Measurements from ENCODE around the gene OR9A2. TPM values are rescaled to one million over a fixed set of nuclear protein-coding genes. Genes with fewer than 3 reads are reported as not detected.
"Not testable (repeated sequence)": the region's sequence is repeated elsewhere in the genome, so short reads cannot be mapped to it uniquely, and the experiment has no call there.

The OR9A2 gene
- polyA plus RNA-seq, 1 experiment, result not detected

DNA sequence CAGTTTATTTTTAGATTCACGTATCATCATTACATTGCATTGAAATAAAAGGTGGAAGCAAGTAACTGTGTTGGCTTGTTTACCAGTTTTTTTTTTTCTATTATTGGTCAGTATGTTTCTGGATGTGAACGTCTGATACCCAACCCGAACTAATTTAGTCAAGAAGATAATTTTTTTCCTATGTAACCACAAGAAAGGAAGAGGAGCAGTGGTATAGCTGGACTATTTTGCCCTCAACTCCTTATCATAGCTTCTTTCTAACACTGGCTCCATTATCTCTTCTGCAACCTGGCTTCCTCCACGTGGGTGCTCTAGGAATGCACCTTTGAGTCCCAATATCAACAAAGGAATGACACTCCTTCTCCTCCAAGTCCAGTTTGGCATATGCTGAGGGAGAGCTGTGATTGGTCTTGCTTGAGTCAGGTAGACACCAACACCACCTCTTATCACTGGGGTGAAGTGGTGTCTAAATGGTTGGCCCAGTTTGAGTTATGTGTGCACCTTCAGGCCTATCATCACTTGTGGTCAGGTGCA is 29.4 kb downstream of the OR9A2 start:
- H3K4me3 ChIP-seq (ENCODE audit: low read depth, low read length), result no peak overlapping the region
- TF ChIP-seq, protein P1, sequence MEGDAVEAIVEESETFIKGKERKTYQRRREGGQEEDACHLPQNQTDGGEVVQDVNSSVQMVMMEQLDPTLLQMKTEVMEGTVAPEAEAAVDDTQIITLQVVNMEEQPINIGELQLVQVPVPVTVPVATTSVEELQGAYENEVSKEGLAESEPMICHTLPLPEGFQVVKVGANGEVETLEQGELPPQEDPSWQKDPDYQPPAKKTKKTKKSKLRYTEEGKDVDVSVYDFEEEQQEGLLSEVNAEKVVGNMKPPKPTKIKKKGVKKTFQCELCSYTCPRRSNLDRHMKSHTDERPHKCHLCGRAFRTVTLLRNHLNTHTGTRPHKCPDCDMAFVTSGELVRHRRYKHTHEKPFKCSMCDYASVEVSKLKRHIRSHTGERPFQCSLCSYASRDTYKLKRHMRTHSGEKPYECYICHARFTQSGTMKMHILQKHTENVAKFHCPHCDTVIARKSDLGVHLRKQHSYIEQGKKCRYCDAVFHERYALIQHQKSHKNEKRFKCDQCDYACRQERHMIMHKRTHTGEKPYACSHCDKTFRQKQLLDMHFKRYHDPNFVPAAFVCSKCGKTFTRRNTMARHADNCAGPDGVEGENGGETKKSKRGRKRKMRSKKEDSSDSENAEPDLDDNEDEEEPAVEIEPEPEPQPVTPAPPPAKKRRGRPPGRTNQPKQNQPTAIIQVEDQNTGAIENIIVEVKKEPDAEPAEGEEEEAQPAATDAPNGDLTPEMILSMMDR (IDR thresholded peaks at IDR 0.05; ENCODE audit: insufficient read depth, low read depth, low read length), result no peak
- ChIA-PET POLR2A (no interaction called here), CTCF (interaction anchor here (1.0 to 1.2 kb wide), 2 partner anchors 116 to 219 kb away, joined by 3 to 4 read pairs; no protein-coding TSS in a partner anchor)
- H3K27me3 ChIP-seq (ENCODE audit: control insufficient read depth, insufficient read depth, low read length), result peaks cover 2% of the 10 kb centered on the region; the same call in 1 of the 2 replicates
- no peaks in the 10 kb centered on the region for H3K36me3 ChIP-seq (ENCODE audit: control insufficient read depth, insufficient read depth, low read length)
- DNase-seq (ENCODE audit: low read depth), result no peak

DNA sequence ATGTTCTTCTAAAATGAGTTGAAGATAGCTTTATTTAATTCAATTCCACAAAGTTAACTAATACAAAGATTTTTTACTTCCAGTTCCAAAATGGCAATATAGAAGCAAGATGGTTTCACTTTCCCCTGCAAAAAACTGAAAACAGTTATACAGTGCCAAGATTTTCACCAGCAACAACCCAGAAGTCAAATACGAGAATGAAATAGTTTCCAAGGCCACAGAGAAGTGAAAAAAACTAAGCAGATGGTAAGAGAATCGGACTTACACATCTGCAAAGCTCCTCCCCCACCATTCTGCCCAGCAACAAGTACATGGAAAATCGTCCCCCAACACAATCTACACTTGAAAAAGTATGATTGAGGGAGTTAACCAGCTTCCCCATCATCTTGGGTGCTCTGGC is 34.5 kb downstream of the OR9A2 start:
- H3K36me3 ChIP-seq (ENCODE audit: control insufficient read depth, insufficient read depth, low read length), result no peaks in the 10 kb centered on the region
- no peak overlapping the region for H3K4me3 ChIP-seq (ENCODE audit: low read depth, low read length)
- POLR2A ChIA-PET, result no interaction called here
- H3K27me3 ChIP-seq (ENCODE audit: control insufficient read depth, insufficient read depth, low read length), result no peaks in the 10 kb centered on the region
- TF ChIP-seq, protein P1 (IDR thresholded peaks at IDR 0.05; ENCODE audit: insufficient read depth, low read depth, low read length), result no peak
- DNase-seq (ENCODE audit: low read depth), result no peak
- CTCF ChIA-PET, result interaction anchor here (1.4 to 4.1 kb wide), 2 partner anchors 11 to 405 kb away, joined by 5 to 30 read pairs; no protein-coding TSS in a partner anchor

DNA sequence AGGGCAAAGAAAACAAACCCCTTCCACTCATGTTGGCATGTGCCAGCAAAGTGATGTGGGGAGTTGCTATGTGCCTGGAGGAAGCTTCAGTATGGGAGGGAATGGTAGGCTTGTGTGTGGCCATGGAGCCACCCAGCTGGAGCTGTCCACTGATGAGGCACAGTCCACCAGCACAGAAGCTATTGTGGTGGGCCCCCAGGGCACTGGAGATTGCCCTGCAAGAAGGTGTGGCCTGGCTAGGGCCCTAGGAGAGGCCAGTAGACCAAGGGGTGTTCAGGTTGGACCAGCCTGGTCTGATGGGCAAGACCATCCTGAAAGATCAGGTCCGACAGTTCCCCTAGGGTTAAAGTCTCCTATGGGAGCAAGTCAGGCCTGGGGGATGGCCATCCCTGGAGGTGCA is 42.6 kb downstream of the OR9A2 start:
- ChIA-PET CTCF (no interaction called here), POLR2A (no interaction called here)
- Histone ChIP-seq H3K36me3 (ENCODE audit: control insufficient read depth, insufficient read depth, low read length) (no peaks in the 10 kb centered on the region), H3K27me3 (ENCODE audit: control insufficient read depth, insufficient read depth, low read length) (no peaks in the 10 kb centered on the region), H3K4me3 (ENCODE audit: low read depth, low read length) (no peak overlapping the region)
- TF ChIP-seq, protein P1 (IDR thresholded peaks at IDR 0.05; ENCODE audit: insufficient read depth, low read depth, low read length), result no peak
- no peak for DNase-seq (ENCODE audit: low read depth)

DNA sequence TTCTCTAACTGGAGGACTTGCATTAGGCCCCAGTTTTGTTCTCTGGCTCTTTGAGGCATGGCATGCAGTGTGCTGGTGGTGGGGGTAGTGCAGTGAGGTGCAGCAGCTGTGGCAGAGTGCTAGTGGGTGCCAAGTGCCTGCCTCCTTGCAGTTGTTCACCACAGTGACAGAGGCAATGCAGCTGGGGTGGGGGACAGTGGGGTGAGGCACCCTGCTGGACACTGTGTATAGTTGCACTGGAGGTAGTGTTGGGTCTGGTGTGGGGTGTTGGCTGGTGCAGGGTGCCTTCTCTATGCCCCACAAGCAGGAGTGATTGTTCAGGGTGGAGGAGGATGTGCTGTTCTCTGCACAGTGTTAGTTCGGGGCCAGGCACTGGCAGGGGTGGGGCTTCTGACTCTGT is 43.1 kb downstream of the OR9A2 start:
- Histone ChIP-seq H3K27me3 (ENCODE audit: control insufficient read depth, insufficient read depth, low read length) (no peaks in the 10 kb centered on the region), H3K4me3 (ENCODE audit: low read depth, low read length) (no peak overlapping the region), H3K36me3 (ENCODE audit: control insufficient read depth, insufficient read depth, low read length) (no peaks in the 10 kb centered on the region)
- CTCF ChIA-PET, result no interaction called here
- POLR2A ChIA-PET, result no interaction called here
- no peak for DNase-seq (ENCODE audit: low read depth)
- TF ChIP-seq, protein P1 (IDR thresholded peaks at IDR 0.05; ENCODE audit: insufficient read depth, low read depth, low read length), result no peak

DNA sequence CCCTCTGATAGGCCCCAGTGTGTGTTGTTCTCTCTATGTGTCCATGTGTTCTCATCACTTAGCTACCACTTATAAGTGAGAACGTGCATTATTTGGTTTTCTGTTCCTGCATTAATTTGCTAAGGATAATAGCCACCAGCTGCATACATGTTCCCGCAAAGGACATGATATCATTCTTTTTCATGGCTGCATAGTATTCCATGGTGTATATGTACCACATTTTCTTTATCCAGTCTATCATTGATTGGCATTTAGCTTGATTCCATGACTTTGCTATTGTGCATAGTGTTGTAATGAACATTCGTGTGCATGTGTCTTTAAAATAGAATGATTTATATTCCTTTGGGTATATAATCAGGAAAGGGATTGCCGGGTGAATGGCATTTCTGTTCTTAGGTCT is 48.5 kb downstream of the OR9A2 start:
- DNase-seq (ENCODE audit: low read depth); H3K36me3 ChIP-seq (ENCODE audit: control insufficient read depth, insufficient read depth, low read length); H3K4me3 ChIP-seq (ENCODE audit: low read depth, low read length); H3K27me3 ChIP-seq (ENCODE audit: control insufficient read depth, insufficient read depth, low read length); CTCF ChIA-PET; POLR2A ChIA-PET: not testable (repeated sequence)

Other genes starting within 250 kb of the OR9A2 start
- 4.5 and 7.1 TPM in 2 replicates for gene EPHB6, start 172.1 kb downstream of the OR9A2 start, polyA plus RNA-seq (2011; rRNA removed)
- gene TRPV6, start 141.4 kb downstream of the OR9A2 start, polyA plus RNA-seq (2011; rRNA removed), result not detected in 2 replicates
- gene TRPV5, start 93.4 kb downstream of the OR9A2 start, polyA plus RNA-seq (2011; rRNA removed), result 0.04 TPM in 1 of 2 replicates, not detected in the other
- not detected in 2 replicates for gene LLCFC1, start 87.6 kb downstream of the OR9A2 start, polyA plus RNA-seq (2011; rRNA removed)
- 0.17 and 0.31 TPM in 2 replicates for gene KEL, start 64.8 kb downstream of the OR9A2 start, polyA plus RNA-seq (2011; rRNA removed)
- not detected in 2 replicates for gene OR6V1, start 25.2 kb upstream of the OR9A2 start, polyA plus RNA-seq (2011; rRNA removed)
- not detected in 2 replicates for gene PIP, start 104.9 kb upstream of the OR9A2 start, polyA plus RNA-seq (2011; rRNA removed)
- gene TAS2R39, start 156.3 kb upstream of the OR9A2 start, polyA plus RNA-seq (2011; rRNA removed), result not detected in 2 replicates
- not detected in 2 replicates for gene TAS2R40, start 194.9 kb upstream of the OR9A2 start, polyA plus RNA-seq (2011; rRNA removed)
- gene GSTK1, start 236.3 kb upstream of the OR9A2 start, polyA plus RNA-seq (2011; rRNA removed), result 132 and 164 TPM in 2 replicates

Measured in BJ (cell line).